Loucy (cell line): Measurements from ENCODE around the gene RPTOR.

ENCODE experiments used
- H2AFZ ChIP-seq: fragments of 200-600 bp; sonication (generic); 2 replicates; pipeline ENCODE4 v1.6.0; 2016; ENCODE audit warnings: antibody characterized with exemption, mild to moderate bottlenecking, low read length, moderate library complexity
- H3F3A ChIP-seq: fragments of 200-600 bp; 2 replicates; pipeline ENCODE4 v1.6.0; 2016; ENCODE audit warnings: antibody characterized with exemption, low read depth, mild to moderate bottlenecking
- H3K27me3 ChIP-seq: fragments of 200-600 bp; sonication (generic); 2 replicates; pipeline ENCODE4 v1.6.1; 2014; ENCODE audit warnings: low read length, mild to moderate bottlenecking; ENCODE audit not compliant: insufficient read depth, poor library complexity, severe bottlenecking
- H3K36me3 ChIP-seq: fragments of 200-600 bp; sonication (generic); 2 replicates; pipeline ENCODE4 v1.6.1; 2016; ENCODE audit warnings: low read length; ENCODE audit not compliant: insufficient read depth
- H3K4me1 ChIP-seq: fragments of 200-600 bp; sonication (generic); 2 replicates; pipeline ENCODE4 v1.5.1; 2014; ENCODE audit warnings: low read length, mild to moderate bottlenecking; ENCODE audit not compliant: insufficient read depth, poor library complexity, severe bottlenecking
- H3K4me2 ChIP-seq: fragments of 200-600 bp; sonication (generic); 2 replicates; pipeline ENCODE4 v1.6.0; 2014; ENCODE audit warnings: antibody characterized with exemption, low read length, low read depth, mild to moderate bottlenecking; ENCODE audit not compliant: poor library complexity, severe bottlenecking
- H3K4me3 ChIP-seq: fragments of 200-600 bp; sonication (generic); 2 replicates; pipeline ENCODE4 v1.5.1; 2014; ENCODE audit warnings: low read length, mild to moderate bottlenecking, mixed read lengths; ENCODE audit not compliant: poor library complexity, severe bottlenecking
- H3K79me2 ChIP-seq: fragments of 200-600 bp; sonication (generic); 2 replicates; pipeline ENCODE4 v1.6.1; 2014; ENCODE audit warnings: low read length; ENCODE audit not compliant: insufficient read depth
- H3K9ac ChIP-seq: fragments of 200-600 bp; sonication (generic); 2 replicates; pipeline ENCODE4 v1.6.0; 2014; ENCODE audit warnings: mild to moderate bottlenecking, low read depth, low read length, moderate library complexity; ENCODE audit not compliant: poor library complexity, severe bottlenecking
- H3K9me2 ChIP-seq: fragments of 200-600 bp; sonication (generic); replicated peaks from 2 replicates; pipeline ENCODE4 v1.6.1; 2016; ENCODE audit warnings: low read depth, low read length, mixed read lengths
- H3K9me3 ChIP-seq: fragments of 200-600 bp; sonication (generic); 2 replicates; pipeline ENCODE4 v1.6.1; 2014; ENCODE audit warnings: mild to moderate bottlenecking, antibody characterized with exemption, low read length, low read depth; ENCODE audit not compliant: insufficient read depth
- H4K20me1 ChIP-seq: fragments of 200-600 bp; sonication (generic); 2 replicates; pipeline ENCODE4 v1.6.0; 2014; ENCODE audit warnings: antibody characterized with exemption, low read length, mild to moderate bottlenecking; ENCODE audit not compliant: insufficient read depth, poor library complexity, severe bottlenecking
- EZH2phosphoT487 ChIP-seq: fragments of 200-600 bp; IDR thresholded peaks from 2 replicates; pipeline ENCODE4 v1.6.1; 2018; ENCODE audit warnings: antibody characterized with exemption, mild to moderate bottlenecking, moderate library complexity, borderline replicate concordance
- TF ChIP-seq, protein P1 (sequence below): fragments of 200-600 bp; sonication (generic); conservative IDR thresholded peaks from 2 replicates; pipeline ENCODE4 v1.5.1; 2014; ENCODE audit warnings: mild to moderate bottlenecking, antibody characterized with exemption, low read length

RPTOR gene

DNA sequence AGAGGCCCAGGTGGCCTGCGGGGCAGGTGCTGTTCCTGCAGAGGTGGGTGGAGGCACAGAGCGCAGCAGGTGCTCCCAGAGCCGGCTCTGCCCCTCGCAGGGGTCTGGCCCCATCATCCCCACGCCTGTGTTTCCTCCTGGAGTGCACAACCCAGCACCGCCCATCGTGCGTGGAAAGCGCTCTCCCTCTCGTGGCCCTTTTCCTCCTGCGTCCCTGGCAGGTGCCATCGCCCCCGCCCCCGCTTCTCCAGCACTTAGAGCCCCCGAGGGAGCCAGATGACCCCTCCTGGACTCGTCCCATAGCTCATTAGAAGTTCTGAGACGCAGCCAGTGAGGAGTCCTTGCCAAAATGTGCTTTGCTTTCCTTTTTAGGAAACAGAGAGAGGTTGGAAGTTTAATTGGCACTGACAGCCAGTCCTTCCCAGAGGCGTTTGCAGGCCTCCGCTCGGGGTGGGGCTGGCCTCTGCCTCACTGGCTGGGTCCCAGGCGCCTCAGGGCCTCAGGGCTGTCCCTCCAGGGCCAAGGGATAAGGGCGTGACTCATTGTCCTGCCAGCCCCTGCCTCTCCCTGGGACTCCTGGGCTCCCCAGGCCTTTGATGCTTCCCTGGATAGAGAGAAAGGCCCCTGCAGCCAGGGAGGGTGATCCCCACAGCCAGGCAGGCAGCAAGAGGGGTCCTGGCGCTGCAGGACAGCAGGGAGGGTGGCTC lies 414.8 kb downstream of the RPTOR start:
- H3F3A ChIP-seq = no peaks in the 10 kb centered on the region
- H3K4me2 ChIP-seq = no peak overlapping the region
- H3K79me2 ChIP-seq = no peaks in the 10 kb centered on the region
- no peaks in the 10 kb centered on the region for H3K27me3 ChIP-seq
- no peaks in the 10 kb centered on the region for H4K20me1 ChIP-seq
- TF ChIP-seq, protein P1, sequence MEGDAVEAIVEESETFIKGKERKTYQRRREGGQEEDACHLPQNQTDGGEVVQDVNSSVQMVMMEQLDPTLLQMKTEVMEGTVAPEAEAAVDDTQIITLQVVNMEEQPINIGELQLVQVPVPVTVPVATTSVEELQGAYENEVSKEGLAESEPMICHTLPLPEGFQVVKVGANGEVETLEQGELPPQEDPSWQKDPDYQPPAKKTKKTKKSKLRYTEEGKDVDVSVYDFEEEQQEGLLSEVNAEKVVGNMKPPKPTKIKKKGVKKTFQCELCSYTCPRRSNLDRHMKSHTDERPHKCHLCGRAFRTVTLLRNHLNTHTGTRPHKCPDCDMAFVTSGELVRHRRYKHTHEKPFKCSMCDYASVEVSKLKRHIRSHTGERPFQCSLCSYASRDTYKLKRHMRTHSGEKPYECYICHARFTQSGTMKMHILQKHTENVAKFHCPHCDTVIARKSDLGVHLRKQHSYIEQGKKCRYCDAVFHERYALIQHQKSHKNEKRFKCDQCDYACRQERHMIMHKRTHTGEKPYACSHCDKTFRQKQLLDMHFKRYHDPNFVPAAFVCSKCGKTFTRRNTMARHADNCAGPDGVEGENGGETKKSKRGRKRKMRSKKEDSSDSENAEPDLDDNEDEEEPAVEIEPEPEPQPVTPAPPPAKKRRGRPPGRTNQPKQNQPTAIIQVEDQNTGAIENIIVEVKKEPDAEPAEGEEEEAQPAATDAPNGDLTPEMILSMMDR = no peak
- TF ChIP-seq EZH2phosphoT487 = no peak
- H3K36me3 ChIP-seq = no peaks in the 10 kb centered on the region
- H3K4me3 ChIP-seq = no peak overlapping the region
- no peaks in the 10 kb centered on the region for H3K9me3 ChIP-seq
- H3K9ac ChIP-seq = no peak overlapping the region
- no peak overlapping the region for H2AFZ ChIP-seq
- no peaks in the 10 kb centered on the region for H3K4me1 ChIP-seq
- no peaks in the 10 kb centered on the region for H3K9me2 ChIP-seq

DNA sequence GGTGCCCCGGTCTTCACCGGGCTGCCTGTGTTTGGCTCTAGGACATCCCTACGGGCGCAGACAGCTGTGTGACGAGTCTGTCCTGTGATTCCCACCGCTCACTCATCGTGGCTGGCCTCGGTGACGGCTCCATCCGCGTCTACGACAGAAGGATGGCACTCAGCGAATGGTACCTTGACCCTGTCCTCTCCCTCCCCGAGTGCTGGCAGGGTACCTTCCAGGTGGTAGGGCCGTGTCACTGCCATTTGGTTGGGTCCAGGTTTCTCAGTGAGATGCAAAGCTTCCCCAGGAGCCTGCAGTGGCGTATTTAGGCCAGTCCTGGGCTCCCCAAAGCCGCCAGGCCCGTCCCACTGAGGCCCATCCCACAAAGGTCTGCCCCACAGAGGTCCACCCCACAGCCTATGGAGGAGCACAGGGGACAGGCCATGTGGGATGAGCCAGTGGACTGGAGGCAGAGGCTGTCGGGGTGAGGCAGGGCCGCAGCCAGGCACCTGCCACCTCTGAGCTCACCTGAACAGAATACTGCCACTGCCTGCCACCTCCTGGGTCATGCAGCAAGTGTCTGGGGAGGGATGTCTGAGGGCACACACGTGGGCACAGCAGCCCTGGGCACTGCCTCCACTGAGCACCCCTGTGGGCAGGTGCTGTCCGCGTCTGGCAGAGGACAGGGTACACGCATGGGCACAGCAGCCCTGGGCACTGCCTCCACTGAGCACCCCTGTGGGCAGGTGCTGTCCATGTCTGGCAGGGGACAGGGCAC lies 415.6 kb downstream of the RPTOR start:
- H3K27me3 ChIP-seq = no peaks in the 10 kb centered on the region
- TF ChIP-seq, protein P1 = no peak
- no peak for TF ChIP-seq EZH2phosphoT487
- H3K4me2 ChIP-seq = no peak overlapping the region
- H2AFZ ChIP-seq = no peak overlapping the region
- no peaks in the 10 kb centered on the region for H3F3A ChIP-seq
- no peaks in the 10 kb centered on the region for H3K79me2 ChIP-seq
- H3K36me3 ChIP-seq = no peaks in the 10 kb centered on the region
- H3K9me3 ChIP-seq = no peaks in the 10 kb centered on the region
- no peaks in the 10 kb centered on the region for H3K4me1 ChIP-seq
- no peaks in the 10 kb centered on the region for H3K9me2 ChIP-seq
- no peaks in the 10 kb centered on the region for H4K20me1 ChIP-seq
- H3K4me3 ChIP-seq = no peak overlapping the region
- no peak overlapping the region for H3K9ac ChIP-seq

DNA sequence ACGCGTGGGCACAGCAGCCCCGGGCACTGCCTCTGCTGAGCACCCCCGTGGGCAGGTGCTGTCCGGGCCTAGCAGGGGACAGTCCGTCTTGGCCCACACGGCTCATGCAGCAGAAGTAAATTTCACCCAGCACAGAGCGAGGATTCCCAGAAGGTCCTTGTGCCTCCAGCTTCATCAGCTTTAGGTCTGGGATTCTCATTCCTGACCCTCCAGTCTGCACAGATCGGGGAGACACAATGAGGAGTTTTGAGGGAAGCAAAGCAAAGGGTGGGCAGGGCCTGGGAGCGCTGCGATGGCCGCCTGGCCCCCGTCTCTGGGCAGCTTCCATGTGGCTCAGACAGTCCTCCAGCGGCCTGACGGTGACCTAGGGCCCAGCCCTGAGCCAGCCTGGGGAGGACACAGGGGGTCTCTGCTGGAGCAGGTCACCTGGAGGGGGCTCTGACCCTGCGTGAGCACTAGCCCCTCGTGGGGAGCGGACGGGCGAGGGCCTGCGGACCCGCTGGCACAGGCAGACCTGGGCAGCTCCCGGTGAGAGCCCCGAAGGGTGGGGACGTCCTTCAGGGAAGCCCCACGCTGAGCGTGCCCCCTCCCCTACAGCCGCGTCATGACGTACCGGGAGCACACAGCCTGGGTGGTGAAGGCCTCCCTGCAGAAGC lies 416.3 kb downstream of the RPTOR start:
- Histone ChIP-seq H3K4me3 (no peak overlapping the region), H2AFZ (no peak overlapping the region), H3K4me2 (no peak overlapping the region), H3K27me3 (no peaks in the 10 kb centered on the region), H3F3A (no peaks in the 10 kb centered on the region), H3K9me2 (no peaks in the 10 kb centered on the region), H3K79me2 (no peaks in the 10 kb centered on the region), H3K36me3 (no peaks in the 10 kb centered on the region), H3K9me3 (no peaks in the 10 kb centered on the region), H3K4me1 (no peaks in the 10 kb centered on the region), H3K9ac (no peak overlapping the region), H4K20me1 (no peaks in the 10 kb centered on the region)
- TF ChIP-seq, protein P1 = no peak
